DMS114 treated with DMSO at 0.1 percent for 48 hours (cell line): ENCODE results near the gene SNRPB2.

Experiments used
- DNase-seq: peaks from one replicate; lab custom pipeline; 2025; ENCODE audit not compliant: unreplicated experiment; lab: John Stamatoyannopoulos, UW

The SNRPB2 gene

GRCh38 chr20:16729565-16730460 lies at the start of gene SNRPB2:
SNRPB2 (plus strand) TSS chr20:16730026; CDS start chr20:16731703, 1,677 bp downstream.
- DNase-seq: peak; percentile 86

- no peak for DNase-seq
Observed at GRCh38 chr20:16684416-16684815, 45.4 kb upstream of the SNRPB2 start.

GRCh38 chr20:16689906-16690305 lies 39.9 kb upstream of the SNRPB2 start:
- DNase-seq: no peak

GRCh38 chr20:16691381-16691780 lies 38.4 kb upstream of the SNRPB2 start:
- no peak for DNase-seq

- no peak for DNase-seq
Observed at GRCh38 chr20:16692009-16692408, 37.8 kb upstream of the SNRPB2 start.

- DNase-seq: no peak
Observed at GRCh38 chr20:16692442-16692841, 37.4 kb upstream of the SNRPB2 start.

- no peak for DNase-seq
Observed at GRCh38 chr20:16693278-16693677, 36.5 kb upstream of the SNRPB2 start.

- no peak for DNase-seq
Observed at GRCh38 chr20:16694161-16694560, 35.7 kb upstream of the SNRPB2 start.

- DNase-seq: no peak
Observed at GRCh38 chr20:16695628-16696027, 34.2 kb upstream of the SNRPB2 start.

GRCh38 chr20:16699293-16699692 lies 30.5 kb upstream of the SNRPB2 start:
- DNase-seq: no peak

- no peak for DNase-seq
Observed at GRCh38 chr20:16701296-16701695, 28.5 kb upstream of the SNRPB2 start.

- no peak for DNase-seq
Observed at GRCh38 chr20:16703570-16703969, 26.3 kb upstream of the SNRPB2 start.

GRCh38 chr20:16707674-16708073 lies 22.2 kb upstream of the SNRPB2 start:
- DNase-seq: no peak

GRCh38 chr20:16708602-16709001 lies 21.2 kb upstream of the SNRPB2 start:
- no peak for DNase-seq

GRCh38 chr20:16709017-16709416 lies 20.8 kb upstream of the SNRPB2 start:
- DNase-seq: no peak

GRCh38 chr20:16710781-16711180 lies 19.0 kb upstream of the SNRPB2 start:
- DNase-seq: no peak

GRCh38 chr20:16711661-16712258 lies 18.1 kb upstream of the SNRPB2 start:
- no peak for DNase-seq

GRCh38 chr20:16712511-16712947 lies 17.3 kb upstream of the SNRPB2 start:
- DNase-seq: no peak

GRCh38 chr20:16713066-16713465 lies 16.8 kb upstream of the SNRPB2 start:
- DNase-seq: no peak

GRCh38 chr20:16714242-16714641 lies 15.6 kb upstream of the SNRPB2 start:
- no peak for DNase-seq

- DNase-seq: no peak
Observed at GRCh38 chr20:16714751-16715150, 15.1 kb upstream of the SNRPB2 start.

- no peak for DNase-seq
Observed at GRCh38 chr20:16719421-16719820, 10.4 kb upstream of the SNRPB2 start.
